GM19395 (cell line): ENCODE data around the gene RNF43.
"Not testable (repeated sequence)": the region's sequence is repeated elsewhere in the genome, so short reads cannot be mapped to it uniquely, and the experiment has no call there.

Experiments used
- ATAC-seq: cut with Tn5 transposase; IDR thresholded peaks from one replicate; pipeline ENCODE4 v1.9.1; 2021; ENCODE audit warnings: mild to moderate bottlenecking, moderate library complexity; ENCODE audit not compliant: unreplicated experiment

RNF43 gene

DNA sequence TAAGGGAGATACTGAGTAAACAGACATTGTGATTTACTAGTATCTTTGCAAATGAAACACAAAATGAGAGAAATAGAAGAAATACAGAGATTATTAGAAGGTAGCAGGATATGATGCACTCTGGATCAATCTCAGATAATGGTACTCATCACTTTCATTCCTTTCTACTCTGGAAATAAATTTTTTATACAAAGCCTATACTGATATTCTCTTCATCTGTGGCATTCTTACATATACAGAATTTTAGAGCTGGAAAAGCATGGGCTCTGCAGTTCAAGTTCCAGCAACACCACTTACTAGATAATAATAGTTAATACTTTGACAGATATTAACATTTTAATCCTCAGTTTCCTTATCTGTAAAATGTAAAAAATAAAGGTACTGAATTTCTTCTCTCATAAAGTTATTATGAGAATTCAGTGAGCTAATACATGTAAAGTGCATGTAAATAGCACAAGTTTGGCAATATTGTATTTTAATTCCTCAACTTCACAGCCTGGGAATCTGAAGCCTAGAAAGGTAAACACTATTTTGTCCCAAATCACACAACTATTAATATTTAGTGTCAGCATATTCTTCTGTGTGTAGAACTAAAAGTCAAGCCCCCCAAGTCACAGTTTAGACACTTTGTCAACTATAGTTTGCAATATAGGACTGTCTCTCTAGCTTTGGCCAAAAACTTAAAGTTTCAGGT lies 6.5 kb downstream of the RNF43 start:
- no peak for ATAC-seq

DNA sequence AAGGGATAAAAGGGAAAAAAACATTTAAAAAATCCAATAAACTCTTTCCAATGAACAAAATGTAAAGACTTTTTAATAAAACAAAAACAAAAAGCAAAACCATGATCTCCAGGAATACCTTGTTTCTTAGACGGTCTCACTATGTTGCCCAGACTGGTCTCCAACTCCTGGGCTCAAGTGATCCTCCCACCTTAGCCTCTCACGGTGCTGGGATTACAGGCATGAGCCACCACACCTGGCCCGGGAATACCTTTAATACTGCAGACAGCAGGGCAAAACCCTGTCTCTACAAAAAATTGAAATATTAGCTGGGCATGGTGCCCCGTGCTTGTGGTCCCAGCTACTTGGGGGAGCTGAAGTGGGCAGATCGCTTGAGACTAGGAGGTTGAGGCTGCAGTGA lies 7.9 kb downstream of the RNF43 start:
- no peak for ATAC-seq

DNA sequence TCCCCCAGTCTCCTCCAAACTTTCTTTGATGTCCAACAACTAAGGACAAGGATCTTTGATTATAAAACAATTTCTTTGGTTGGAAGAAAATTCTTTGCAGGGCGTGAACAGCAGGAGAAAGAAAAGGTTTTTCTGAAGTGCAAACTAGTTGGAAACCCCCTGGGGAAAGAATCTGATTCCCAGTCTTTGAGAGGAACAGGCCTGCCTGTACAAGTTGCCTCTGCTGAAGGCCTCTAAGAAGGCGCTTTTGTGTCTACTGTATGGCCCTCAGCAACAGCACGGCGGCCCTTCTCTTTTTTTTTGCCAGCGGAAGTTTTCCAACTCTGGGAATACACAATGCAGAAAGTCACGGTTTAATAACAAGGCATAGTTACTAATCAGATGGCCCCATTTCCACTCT lies 14.0 kb downstream of the RNF43 start:
- ATAC-seq: no peak

DNA sequence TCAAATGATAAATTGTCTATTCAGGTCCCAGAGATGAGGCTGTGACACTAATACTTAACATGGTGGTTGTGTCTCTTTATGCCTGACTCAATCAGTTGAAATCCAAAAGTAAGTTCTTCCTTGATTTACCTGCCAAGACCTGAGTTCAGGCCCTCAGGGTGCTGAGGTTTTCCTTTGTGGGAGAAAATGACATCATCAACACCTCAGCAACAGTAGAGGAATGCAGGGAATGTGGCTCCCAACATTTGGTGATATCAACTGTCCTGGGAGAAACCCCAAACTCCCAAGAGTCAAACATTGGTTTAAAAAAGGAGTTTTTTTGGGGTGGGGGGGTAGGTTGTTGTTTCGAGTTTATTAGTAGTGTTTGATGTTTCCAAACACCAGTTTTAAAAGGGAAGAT lies 14.7 kb downstream of the RNF43 start:
- ATAC-seq: no peak

DNA sequence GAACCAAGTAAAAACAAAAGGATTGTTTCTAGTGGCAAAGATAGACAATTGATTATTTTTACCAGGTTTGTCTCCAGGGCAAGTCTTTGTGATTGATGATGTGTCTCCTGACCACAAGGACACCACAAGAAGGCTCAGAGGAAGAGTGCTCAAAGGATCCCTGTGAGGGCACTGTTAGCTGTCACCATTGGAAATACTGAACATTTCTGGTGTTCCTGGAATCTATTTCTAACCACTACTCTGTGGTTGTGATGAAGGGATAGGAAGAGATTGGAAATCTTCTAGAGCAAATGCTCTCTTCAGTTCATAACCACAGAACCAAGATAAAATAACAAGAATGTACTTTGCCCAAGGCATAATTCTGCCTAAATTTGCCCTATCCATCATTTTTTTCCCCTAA lies 15.3 kb downstream of the RNF43 start:
- no peak for ATAC-seq

DNA sequence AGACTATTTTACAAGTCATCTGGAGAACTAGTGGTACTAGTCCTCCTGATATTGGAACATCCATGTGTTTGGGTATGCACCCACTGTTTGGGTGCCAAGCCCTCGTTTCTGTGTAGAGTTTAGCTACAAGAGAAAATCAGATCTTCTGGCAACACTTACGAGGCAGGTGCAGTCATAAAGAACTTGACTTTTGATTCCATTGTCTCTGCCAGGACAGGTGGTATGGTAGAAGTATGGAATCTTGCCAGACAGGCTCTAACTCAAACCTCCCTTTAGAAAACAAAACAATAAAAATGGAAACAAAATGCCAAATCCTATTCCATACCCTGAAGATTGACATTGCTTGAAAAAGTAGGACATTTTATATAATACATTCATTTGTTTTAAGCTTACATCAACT lies 16.0 kb downstream of the RNF43 start:
- no peak for ATAC-seq

DNA sequence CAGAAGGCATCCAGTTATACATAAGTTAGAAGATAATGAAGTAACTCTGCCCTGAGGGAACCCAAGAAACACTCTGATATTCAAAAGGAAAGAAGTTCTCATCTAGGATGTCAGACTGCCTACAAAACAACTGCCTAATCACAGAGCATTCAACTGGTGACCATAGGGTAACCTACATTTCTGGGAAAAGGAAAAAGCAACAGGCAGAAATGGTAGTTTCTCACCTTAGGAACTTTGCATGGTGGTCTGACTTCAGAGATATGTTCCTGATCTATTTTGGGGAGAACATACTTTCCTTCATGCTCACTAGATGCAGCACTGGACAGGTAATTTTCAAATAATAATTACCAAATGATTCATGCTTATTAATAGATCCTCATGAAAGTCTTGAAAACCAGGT lies 16.5 kb downstream of the RNF43 start:
- ATAC-seq: no peak

DNA sequence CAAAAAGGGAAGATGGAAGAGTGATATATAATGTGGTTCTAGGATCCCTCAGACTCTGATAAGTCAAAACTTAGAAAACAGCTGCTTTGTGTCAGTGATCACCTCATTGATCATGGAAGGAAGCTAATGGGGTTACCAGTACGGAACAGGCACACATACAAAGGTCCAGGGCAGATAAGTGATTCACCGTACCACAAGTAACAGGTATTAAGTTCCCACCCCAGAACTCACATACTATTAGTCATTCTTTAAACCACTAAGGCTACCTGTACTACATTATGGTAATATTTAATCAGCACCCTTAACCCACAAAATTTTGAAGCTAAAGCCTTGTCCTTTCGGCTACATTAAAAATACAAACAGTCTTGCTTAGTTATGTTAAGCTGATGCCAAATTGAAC lies 17.4 kb downstream of the RNF43 start:
- ATAC-seq: no peak

DNA sequence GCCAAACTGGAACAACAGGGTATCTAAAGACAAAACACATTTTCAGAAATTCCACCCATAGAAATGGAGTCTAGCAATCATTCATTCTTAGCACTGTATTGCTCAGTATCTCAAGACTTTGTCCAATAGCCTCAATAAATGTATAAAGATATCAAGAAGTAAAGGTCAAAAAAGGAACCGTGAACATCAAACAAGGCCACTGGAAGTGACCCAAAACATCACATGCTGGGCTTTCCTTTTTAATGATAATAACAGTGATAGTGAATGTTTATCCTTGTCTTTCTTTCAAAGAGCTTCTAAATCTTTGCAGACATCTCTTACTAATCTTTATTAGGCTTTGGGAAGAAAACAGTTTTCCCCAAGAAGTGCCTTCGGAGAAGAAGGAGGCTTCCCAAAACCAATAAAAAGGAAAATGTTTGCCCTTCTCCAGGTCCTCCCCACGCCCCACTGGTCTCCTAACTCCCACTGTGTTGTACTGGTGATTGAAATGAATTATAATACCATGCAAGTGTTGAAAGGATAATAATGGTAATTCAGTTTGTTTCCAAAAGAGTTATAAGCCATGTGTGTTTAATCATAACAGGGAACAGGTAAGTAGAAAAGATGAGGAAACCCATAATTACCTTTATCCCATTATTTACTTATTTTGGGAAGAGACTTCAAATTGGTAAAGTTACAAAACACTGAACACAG lies 18.6 kb downstream of the RNF43 start:
- ATAC-seq: no peak

DNA sequence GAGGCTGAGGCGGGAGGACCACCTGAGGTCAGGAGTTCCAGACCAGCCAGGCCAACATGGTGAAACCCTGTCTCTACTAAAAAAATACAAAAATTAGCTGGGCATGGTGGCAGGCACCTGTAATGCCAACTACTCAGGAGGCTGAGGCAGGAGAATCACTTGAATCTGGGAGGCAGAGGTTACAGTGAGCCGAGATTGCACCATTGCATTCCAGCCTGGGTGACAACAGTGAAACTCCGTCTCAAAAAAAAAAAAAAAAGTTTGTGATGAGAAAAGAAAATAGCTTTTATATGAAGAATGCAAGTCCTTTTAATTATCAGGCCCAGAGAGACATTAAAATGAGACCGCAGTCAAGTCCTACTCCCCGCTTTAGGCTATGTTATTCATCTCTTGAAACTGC lies 19.9 kb downstream of the RNF43 start:
- ATAC-seq: not testable (repeated sequence)

DNA sequence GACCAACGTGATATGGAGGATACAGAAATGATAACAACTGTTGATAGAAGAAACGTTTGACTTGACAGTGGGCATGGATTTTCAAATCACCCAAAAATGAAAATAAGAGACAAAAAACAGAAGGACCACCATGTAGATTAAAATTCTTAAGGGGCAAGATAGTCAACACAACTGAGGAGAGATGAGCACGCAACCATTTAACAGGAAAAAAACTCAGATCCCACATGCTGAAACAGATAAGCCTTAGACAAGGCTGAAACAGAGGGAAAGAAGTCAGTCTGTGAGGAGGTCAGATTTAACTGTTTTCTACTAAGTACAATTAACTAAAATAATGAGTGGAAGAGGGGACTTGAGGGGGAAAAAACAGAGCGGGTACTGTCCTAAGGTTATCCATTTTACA lies 21.2 kb downstream of the RNF43 start:
- no peak for ATAC-seq

DNA sequence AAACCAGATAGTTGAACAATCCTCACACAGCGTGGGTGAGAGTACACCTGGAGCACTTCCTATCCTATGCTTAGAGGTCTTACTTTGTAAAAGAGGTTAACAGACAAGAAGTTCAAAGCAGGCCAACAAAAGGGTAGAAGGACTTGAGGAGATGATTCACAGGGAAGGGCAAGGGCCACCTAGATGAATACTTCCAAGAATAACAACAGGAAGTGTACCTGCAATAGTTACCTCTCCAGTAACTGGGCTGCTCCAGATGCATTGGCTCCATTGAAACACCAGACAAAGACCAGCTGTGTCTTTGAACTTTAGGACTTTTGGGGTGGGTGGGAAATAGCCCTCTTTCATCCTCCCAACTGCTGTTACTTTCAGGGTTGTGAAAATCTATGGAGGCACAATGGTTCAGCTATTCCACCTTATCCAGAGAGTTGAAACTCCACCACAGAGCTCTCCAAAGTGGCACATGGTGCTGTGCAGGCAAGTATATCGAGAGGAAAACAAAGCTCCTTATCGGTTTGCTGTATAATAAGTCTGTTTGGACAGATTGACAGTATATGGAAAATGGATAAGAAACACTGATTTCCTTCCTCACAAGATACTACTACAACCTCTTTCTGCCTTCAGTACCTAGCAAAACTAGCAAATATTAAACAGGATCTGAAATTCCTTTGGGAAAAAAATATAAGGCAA lies 22.7 kb downstream of the RNF43 start:
- no peak for ATAC-seq

DNA sequence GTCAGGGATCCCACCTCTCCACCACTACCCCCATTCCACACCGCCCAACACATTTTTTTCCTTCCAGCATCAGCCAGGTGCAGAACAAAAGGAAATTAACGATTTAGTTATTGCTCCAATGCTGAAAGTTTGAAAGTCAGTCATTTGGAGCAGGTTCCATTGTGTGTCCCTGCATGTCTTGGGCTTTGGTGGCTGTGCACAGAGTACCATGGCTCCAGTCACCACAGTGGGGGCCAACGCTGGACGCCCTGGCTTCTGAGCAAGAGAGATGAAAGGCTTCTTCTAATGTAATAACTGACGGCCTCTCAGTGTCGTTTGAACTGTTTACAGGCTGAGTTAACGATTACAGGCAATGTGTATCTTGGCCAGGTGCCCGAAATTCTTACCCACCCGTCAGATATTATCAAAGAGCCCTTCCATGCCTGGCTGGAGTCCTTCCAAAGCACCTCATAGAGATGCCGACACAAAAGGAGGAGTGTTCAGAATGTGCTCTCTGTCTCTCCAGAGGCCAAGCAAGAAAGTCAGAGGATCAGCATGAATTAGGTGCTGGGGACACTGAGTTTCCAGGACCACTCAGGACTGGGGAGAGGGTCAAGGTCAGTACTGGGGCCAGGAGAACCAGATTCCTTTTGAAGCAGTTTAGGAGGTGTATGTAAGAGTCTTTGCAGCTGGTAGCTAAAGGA lies 25.9 kb downstream of the RNF43 start:
- no peak for ATAC-seq

DNA sequence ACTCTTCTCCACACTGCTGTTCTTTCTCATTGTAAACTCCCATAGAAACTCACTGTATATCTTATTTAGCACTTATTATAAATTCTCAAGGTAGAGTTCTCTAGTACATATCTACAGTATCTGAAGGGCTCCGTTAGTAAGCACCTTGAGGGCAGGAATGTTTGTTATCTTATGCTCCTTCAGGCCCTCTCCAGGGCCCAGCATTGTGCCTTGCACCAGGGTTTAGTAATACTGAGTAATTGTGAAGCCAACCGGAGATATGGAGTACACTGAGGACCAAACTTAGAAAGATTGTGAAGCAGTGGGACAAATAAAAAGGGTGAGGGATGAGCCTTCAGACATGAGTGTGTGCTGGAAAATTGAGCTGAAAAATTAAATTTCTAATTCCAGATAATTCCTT lies 26.4 kb downstream of the RNF43 start:
- no peak for ATAC-seq

DNA sequence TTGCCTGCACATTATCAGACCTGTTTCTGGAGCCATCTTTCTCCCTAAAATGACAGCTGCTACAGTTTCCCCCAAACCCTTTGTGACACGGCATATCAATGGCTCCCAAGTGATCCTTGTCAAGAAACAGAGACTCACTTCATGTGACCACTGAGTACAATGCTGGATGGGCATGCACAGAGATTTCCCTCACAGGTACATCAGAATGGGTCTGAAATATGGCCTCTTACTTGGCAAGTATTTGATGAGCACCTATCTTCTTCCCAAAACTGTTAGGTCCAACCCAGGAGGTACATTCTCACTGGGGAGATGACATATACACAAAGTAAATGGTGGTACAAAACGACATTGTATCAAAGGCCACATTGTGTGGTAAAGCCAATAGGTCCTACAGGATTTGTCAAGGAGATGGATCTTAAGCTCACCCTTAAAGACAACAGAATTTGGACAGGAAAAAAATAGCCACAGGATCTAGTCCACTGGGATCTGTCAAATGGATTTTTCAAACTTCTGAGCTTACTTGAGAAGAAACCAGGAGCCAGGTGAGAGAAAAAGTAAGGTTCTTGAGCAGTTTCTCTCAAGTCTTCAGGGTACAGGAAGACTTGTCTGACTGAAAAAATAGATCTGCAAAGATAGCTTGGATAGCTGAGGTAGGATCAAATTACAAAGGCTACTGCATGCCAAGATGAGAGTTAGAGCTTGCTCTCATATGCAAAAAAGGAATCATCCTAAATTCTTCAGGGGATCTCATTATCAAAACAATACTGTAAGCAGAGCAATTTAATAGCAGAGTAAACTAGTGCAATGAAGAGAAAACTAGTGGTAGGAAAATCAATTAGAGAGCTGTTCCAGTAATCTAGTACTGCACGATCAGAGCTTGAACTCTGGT lies 28.8 kb downstream of the RNF43 start:
- ATAC-seq: no peak

DNA sequence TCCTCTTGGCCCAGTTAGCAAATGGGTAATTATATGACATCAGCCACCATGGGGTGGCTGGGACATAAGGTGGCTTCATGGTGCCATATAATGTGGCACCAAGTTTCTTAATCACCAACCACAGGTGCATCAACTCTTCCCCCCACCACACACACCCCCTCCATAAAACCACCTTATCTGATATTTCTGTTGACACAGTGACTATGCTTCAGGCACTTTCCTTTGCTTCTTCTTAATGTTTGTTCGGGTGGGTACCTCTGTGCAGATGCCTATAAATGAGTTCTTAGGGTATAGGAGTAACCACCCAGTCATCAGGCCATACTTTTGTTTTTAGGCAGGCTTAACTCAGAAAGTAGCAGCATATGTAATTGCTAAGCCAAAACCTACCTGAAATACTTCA lies 29.5 kb downstream of the RNF43 start:
- ATAC-seq: no peak

DNA sequence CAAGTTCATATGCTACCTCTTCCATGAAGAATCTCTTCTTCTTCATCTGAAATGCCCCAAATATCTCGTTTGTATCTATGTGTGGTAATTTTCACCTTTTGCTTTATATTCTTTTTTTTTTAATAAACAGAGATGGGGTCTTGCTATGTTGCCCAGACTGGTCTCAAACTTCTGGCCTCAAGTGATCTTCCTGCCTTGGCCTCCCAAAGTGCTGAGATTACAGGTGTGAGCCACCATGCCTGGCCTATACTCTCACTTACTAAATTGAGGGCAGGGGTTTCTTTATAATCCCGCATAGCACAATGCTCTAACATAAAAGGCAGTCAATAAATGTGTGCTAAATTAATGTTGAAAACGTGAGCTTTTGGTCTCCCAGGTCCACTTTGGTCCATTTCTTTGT lies 30.6 kb downstream of the RNF43 start:
- ATAC-seq: no peak

DNA sequence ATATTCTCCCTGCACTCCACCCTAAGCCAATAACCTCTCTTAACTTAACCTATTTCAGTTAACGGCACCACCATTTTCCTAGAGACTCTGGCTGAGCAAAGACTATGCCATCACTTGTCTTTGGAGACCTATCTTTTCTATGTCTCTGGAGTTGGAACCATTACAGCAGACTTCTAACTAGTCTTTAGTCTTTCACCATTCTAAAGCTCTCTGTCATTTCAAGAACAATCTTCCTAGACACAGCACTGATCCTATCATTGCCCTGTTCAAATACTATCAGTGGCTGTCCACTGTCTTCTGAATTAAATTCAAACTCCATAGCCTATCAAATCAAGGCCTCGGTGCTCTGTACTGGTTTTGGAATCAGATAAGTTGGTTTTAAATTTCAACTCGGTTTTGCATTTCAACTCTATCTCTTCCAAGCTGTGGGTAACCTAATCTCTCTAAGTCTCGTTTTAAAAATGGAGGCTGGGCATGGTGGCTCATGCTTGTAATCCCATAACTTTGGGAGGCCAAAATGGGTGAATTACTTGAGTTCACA lies 31.9 kb downstream of the RNF43 start:
- ATAC-seq: no peak

DNA sequence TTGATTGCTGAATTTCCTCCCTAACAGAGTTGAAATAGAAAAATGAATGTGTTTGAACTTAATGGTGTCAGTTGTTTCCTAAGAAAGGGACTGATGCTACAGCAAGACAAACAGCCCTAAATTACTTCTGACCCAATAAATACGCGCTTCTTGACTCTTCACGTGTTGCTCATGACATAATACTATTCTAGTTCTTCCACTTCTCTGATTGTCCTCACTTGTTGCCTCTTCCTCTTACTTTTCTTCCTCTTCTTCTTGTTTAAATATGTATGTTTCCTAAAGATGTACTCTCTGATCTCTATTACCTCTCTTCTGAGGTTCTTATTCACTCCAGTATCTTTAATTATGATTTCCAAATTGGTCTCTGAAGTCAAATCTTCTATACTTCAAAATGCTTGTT lies 32.4 kb downstream of the RNF43 start:
- ATAC-seq: no peak

DNA sequence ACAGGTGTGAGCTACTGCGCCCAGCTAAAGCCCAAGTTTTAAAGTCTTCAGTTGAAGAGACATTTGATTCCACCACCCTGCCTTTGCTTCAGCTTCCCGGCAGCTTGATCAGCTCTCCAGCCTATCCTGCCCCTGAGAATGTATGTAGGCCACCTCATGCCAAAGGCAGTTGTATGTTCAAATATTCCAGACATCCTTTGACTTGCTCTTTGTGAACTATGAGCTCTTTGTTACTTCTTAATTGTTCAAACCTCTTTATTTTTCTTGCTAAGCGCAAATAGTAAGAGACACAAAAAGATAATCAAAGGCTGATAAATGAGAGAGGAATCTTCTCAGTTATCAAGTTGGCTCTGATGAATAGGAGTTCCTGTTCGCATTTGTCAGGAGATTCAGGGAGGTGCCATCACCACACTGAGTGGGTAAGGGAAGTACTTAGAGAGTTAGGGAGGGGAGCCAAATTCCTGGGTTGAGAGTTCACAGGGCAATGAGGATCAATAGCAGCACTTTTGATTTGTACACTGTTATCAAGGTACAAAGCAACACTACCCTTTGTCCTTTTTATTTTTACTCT lies 33.4 kb downstream of the RNF43 start:
- ATAC-seq: no peak
